Measurements from ENCODE around the gene WDR1.

The WDR1 gene

GRCh38 chr4:10040049-10040892, 76.3 kb downstream of the WDR1 start:
- DNase-seq (ENCODE audit: low spot score), result no peak

- DNase-seq (ENCODE audit: low spot score), result no peak
Observed at GRCh38 chr4:10036807-10037342, 79.7 kb downstream of the WDR1 start.

- DNase-seq (ENCODE audit: low spot score), result no peak
Observed at GRCh38 chr4:10035130-10035529, 81.5 kb downstream of the WDR1 start.

GRCh38 chr4:10034612-10035104, 81.9 kb downstream of the WDR1 start:
- DNase-seq (ENCODE audit: low spot score), result no peak

GRCh38 chr4:10034136-10034535, 82.5 kb downstream of the WDR1 start:
- no peak for DNase-seq (ENCODE audit: low spot score)

GRCh38 chr4:10033191-10033881, 83.3 kb downstream of the WDR1 start:
- no peak for DNase-seq (ENCODE audit: low spot score)

GRCh38 chr4:10032625-10033024, 84.0 kb downstream of the WDR1 start:
- no peak for DNase-seq (ENCODE audit: low spot score)

GRCh38 chr4:10031668-10032590, 84.7 kb downstream of the WDR1 start:
- DNase-seq (ENCODE audit: low spot score), result peak; percentile 68

GRCh38 chr4:10030972-10031667, 85.5 kb downstream of the WDR1 start:
- peak; percentile 85 for DNase-seq (ENCODE audit: low spot score)

GRCh38 chr4:10029403-10029802, 87.2 kb downstream of the WDR1 start:
- DNase-seq (ENCODE audit: low spot score), result no peak

GRCh38 chr4:10028910-10029309, 87.7 kb downstream of the WDR1 start:
- no peak for DNase-seq (ENCODE audit: low spot score)

GRCh38 chr4:10026485-10026884, 90.1 kb downstream of the WDR1 start:
- no peak for DNase-seq (ENCODE audit: low spot score)

GRCh38 chr4:10025230-10025806, 91.3 kb downstream of the WDR1 start:
- no peak for DNase-seq (ENCODE audit: low spot score)

All from COLO829 (cell line).